GM12878 (cell line): Measurements from ENCODE around the gene TOX4. TPM values are rescaled to one million over a fixed set of nuclear protein-coding genes. Genes with fewer than 3 reads are reported as not detected.

Source experiments
- ATAC-seq: fragments of 200-7000 bp; cut with Tn5 transposase; 3 replicates; pipeline ENCODE4 v1.9.1; 2020; ENCODE audit warnings: mild to moderate bottlenecking, moderate library complexity
- BruUV-seq: library from RNA; stranded (reverse); fragments of 400-500 nt; replicated peaks from 2 replicates; lab custom pipeline; 2021; lab: Mats Ljungman, UMichigan
- CTCF ChIA-PET: fragments of 300-600 bp; sonication (Branson Sonifier 250); formaldehyde crosslinking; extraction: SDS; loops from one replicate; lab custom pipeline; 2021; ENCODE audit warnings: inconsistent platforms; lab: Yijun Ruan, JAX
- POLR2A ChIA-PET: fragments of 350-600 bp; formaldehyde crosslinking; extraction: SDS; loops from one replicate; lab custom pipeline; 2021; ENCODE audit warnings: inconsistent platforms; lab: Charles Lee
- RAD21 ChIA-PET: fragments of 300-600 bp; sonication (Branson Sonifier 250); formaldehyde crosslinking; loops from one replicate; lab custom pipeline; 2023; ENCODE audit warnings: antibody characterized with exemption; ENCODE audit not compliant: unreplicated experiment; lab: Charles Lee
- SMC1A ChIA-PET: fragments of 300-600 bp; sonication (Branson Sonifier 250); formaldehyde crosslinking; loops from one replicate; lab custom pipeline; 2023; ENCODE audit not compliant: unreplicated experiment, uncharacterized antibody; lab: Charles Lee
- DNase-seq: peaks from one replicate; pipeline ENCODE4 v3.0.0-alpha.2; 2011; ENCODE audit warnings: low read depth, low spot score
- FAIRE-seq: peaks from 3 replicates; lab custom pipeline; 2011; peaks lifted over from hg19 to GRCh38; lab: Jason Lieb, UNC
- H2AFZ ChIP-seq: 2 replicates; pipeline ENCODE4 v1.6.0; 2011; ENCODE audit warnings: low read depth, low read length, control low read depth; ENCODE audit not compliant: control insufficient read depth
- H3K27ac ChIP-seq: 2 replicates; pipeline ENCODE4 v1.5.1; 2011; ENCODE audit warnings: control low read depth; ENCODE audit not compliant: control insufficient read depth, insufficient read depth
- H3K27me3 ChIP-seq, 2 experiments: replicated peaks in 1 of 2; 2 replicates each; pipeline versions ENCODE4 v1.6.0 to v1.6.1; 2011; ENCODE audit warnings: low read length in 1 of 2; ENCODE audit not compliant: control insufficient read depth in 2 of 2, insufficient read depth in 2 of 2
- H3K36me3 ChIP-seq, 2 experiments: 2 replicates each; pipeline ENCODE4 v1.5.1; 2011; ENCODE audit warnings: low read length in 1 of 2; ENCODE audit not compliant: control insufficient read depth in 2 of 2, insufficient read depth in 2 of 2
- H3K4me1 ChIP-seq: 2 replicates; pipeline ENCODE4 v1.6.1; 2011; ENCODE audit warnings: mild to moderate bottlenecking, low read length, moderate library complexity, mixed read lengths; ENCODE audit not compliant: control insufficient read depth, insufficient read depth
- H3K4me2 ChIP-seq: 2 replicates; pipeline ENCODE4 v1.6.0; 2011; ENCODE audit warnings: control low read depth; ENCODE audit not compliant: control insufficient read depth, insufficient read depth
- H3K4me3 ChIP-seq: fragments of 200-600 bp; sonication (generic); 2 replicates; pipeline ENCODE4 v1.5.1; 2016
- H3K79me2 ChIP-seq: 2 replicates; pipeline ENCODE4 v1.6.0; 2011; ENCODE audit warnings: low read length; ENCODE audit not compliant: control insufficient read depth, insufficient read depth
- H3K9ac ChIP-seq: 2 replicates; pipeline ENCODE4 v1.8.0; 2011; ENCODE audit warnings: low read length, control low read depth, mixed read lengths; ENCODE audit not compliant: control insufficient read depth, insufficient read depth
- H3K9me3 ChIP-seq: replicated peaks from 3 replicates; pipeline ENCODE4 v1.5.1; 2011; ENCODE audit warnings: mild to moderate bottlenecking, low read length; ENCODE audit not compliant: control insufficient read depth, insufficient read depth
- H4K20me1 ChIP-seq: 2 replicates; pipeline ENCODE4 v1.6.0; 2011; ENCODE audit not compliant: control insufficient read depth, insufficient read depth
- ATF3 ChIP-seq: IDR thresholded peaks from 2 replicates; pipeline ENCODE4 v1.6.1; 2011; ENCODE audit warnings: low read depth, mild to moderate bottlenecking, low read length, moderate library complexity, borderline replicate concordance; ENCODE audit errors: extremely low read depth
- CHD2 ChIP-seq: IDR thresholded peaks from 2 replicates; pipeline ENCODE4 v1.6.1; 2011; ENCODE audit warnings: low read depth, low read length, improper control_type of control experiment, borderline replicate concordance
- EED ChIP-seq: sonication (generic); IDR thresholded peaks from 2 replicates; pipeline ENCODE4 v1.6.1; 2016; ENCODE audit warnings: antibody characterized with exemption, low read depth
- EZH2 ChIP-seq: IDR thresholded peaks from 2 replicates; pipeline ENCODE4 v1.6.1; 2012; ENCODE audit warnings: low read depth, mild to moderate bottlenecking, control low read depth, inconsistent platforms, low read length, borderline replicate concordance; ENCODE audit not compliant: control insufficient read depth
- GATAD2B ChIP-seq: fragments of 450-650 bp; conservative IDR thresholded peaks from 2 replicates; pipeline ENCODE4 v1.6.1; 2017; ENCODE audit warnings: low read depth, mild to moderate bottlenecking, moderate library complexity
- LARP7 ChIP-seq: fragments of 450-650 bp; IDR thresholded peaks from 2 replicates; pipeline ENCODE4 v1.6.1; 2017; ENCODE audit warnings: mild to moderate bottlenecking
- MXI1 ChIP-seq: fragments of 150-350 bp; IDR thresholded peaks from 2 replicates; pipeline ENCODE4 v1.6.1; 2011; ENCODE audit warnings: low read depth, mild to moderate bottlenecking, inconsistent platforms, low read length, improper control_type of control experiment
- NR2C1 ChIP-seq: fragments of 450-650 bp; IDR thresholded peaks from 2 replicates; pipeline ENCODE4 v1.6.1; 2017; ENCODE audit warnings: antibody characterized with exemption, mild to moderate bottlenecking, moderate library complexity
- TBL1XR1 ChIP-seq: IDR thresholded peaks from 2 replicates; pipeline ENCODE4 v1.6.1; 2012; ENCODE audit warnings: low read depth, low read length, improper control_type of control experiment
- TCF7 ChIP-seq: IDR thresholded peaks from 2 replicates; pipeline ENCODE4 v1.6.1; 2014; ENCODE audit warnings: antibody characterized with exemption, borderline replicate concordance
- WGBS: methylation state at CpG from one replicate; pipeline ENCODE4 v1.1.6; 2016; ENCODE audit warnings: low lambda C conversion rate; ENCODE audit not compliant: insufficient replicate concordance, insufficient coverage; ENCODE audit errors: missing lambda C conversion rate; 5-methylcytosine and 5-hydroxymethylcytosine counted together
- in situ Hi-C: fragments of 300-500 bp; cut with MboI; formaldehyde crosslinking; loops from 9 replicates; pipeline ENCODE4 v1.14.3; 2018; ENCODE audit warnings: mixed read lengths
- intact Hi-C: fragments of 100-400 bp; cut with micrococcal nuclease; formaldehyde crosslinking; loops from one replicate; pipeline ENCODE4 v1.14.2; 2022; ENCODE audit not compliant: unreplicated experiment
- polyA plus RNA-seq, 11 experiments: library from polyadenylated mRNA; depleted of rRNA in 4 of 11; unstranded in 6 of 11; stranded (reverse) in 5 of 11; fragments of >200 nt; fragmentation: Nextera tagmentation in 4 of 11; fragmentation: Illumina TruSeq in 1 of 11; extraction: Ambion mirVana in 4 of 11; extraction: Trizol in 1 of 11; gene quantifications; 1 replicate in 1 of 11; 2 replicates in 10 of 11; pipeline versions ENCODE4 v1.2.1 to v1.2.3, GENCODE V29; 2011 to 2016; ENCODE audit warnings: inconsistent platforms in 2 of 11, missing spikeins in 2 of 11, low read depth in 1 of 11
- total RNA-seq, 4 experiments: library from RNA; depleted of rRNA in 3 of 4; stranded (reverse); fragments of >200 nt in 3 of 4; fragmentation: Illumina TruSeq in 1 of 4; extraction: Trizol in 1 of 4; gene quantifications; 2 replicates each; pipeline versions ENCODE4 v1.2.1 to v1.2.3, GENCODE V29; 2013 to 2021
- TF ChIP-seq, protein P1 (sequence below): IDR thresholded peaks from 2 replicates; pipeline ENCODE4 v1.6.1; 2011; ENCODE audit warnings: borderline replicate concordance, low read depth, mild to moderate bottlenecking, moderate library complexity, low read length; ENCODE audit not compliant: insufficient read depth, poor library complexity, severe bottlenecking

Gene TOX4
- total and polyA plus RNA-seq, 10 of the 15 experiments (the other 5 are each of a cell fraction or from before 2014, with no cell fraction given): 18.4 to 113 (median 55.2) TPM

- CTCF ChIA-PET: interaction anchor here (1.0 to 2.9 kb wide), 4 partner anchors 12 to 45 kb away, joined by 4 to 29 read pairs (median 12); no protein-coding TSS in a partner anchor
- DNase-seq: no peak
- SMC1A ChIA-PET: interaction anchor here (3.1 to 4.9 kb wide), 2 partner anchors 14 to 26 kb away, joined by 29 to 48 read pairs; partner anchors contain the start of gene METTL3
- no peaks in the 10 kb centered on the region for H3K9me3 ChIP-seq
- no peak overlapping the region for H3K4me3 ChIP-seq
- TF ChIP-seq LARP7: no peak
- no peak for TF ChIP-seq EED
- TF ChIP-seq CHD2: no peak
- no peak for TF ChIP-seq TCF7
- no peak for TF ChIP-seq EZH2
- TF ChIP-seq, protein P1, sequence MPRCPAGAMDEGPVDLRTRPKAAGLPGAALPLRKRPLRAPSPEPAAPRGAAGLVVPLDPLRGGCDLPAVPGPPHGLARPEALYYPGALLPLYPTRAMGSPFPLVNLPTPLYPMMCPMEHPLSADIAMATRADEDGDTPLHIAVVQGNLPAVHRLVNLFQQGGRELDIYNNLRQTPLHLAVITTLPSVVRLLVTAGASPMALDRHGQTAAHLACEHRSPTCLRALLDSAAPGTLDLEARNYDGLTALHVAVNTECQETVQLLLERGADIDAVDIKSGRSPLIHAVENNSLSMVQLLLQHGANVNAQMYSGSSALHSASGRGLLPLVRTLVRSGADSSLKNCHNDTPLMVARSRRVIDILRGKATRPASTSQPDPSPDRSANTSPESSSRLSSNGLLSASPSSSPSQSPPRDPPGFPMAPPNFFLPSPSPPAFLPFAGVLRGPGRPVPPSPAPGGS: no peak
- TF ChIP-seq TBL1XR1: no peak
- TF ChIP-seq NR2C1: no peak
- no peak for TF ChIP-seq GATAD2B
- TF ChIP-seq ATF3: no peak
- TF ChIP-seq MXI1: no peak
- TF ChIP-seq, all 136 proteins: peak for 0
- H3K4me1 ChIP-seq: peaks cover 12% of the 10 kb centered on the region
- no TSS peak for BruUV-seq
- ChIA-PET POLR2A (interaction anchor here (2.3 to 4.0 kb wide), 2 partner anchors 11 to 14 kb away, joined by 10 to 35 read pairs; partner anchors contain the start of gene METTL3), RAD21 (interaction anchor here (0.6 to 4.1 kb wide), 3 partner anchors 20 to 119 kb away, joined by 4 to 52 read pairs (median 11); no protein-coding TSS in a partner anchor)
- in situ Hi-C loops: no loop called here
- FAIRE-seq (no peak), ATAC-seq (no peak)
- H3K27ac ChIP-seq: no peak overlapping the region
- 51% methylated on average over 17 of the region's 18 CpGs for WGBS
- no peak overlapping the region for H2AFZ ChIP-seq
- H3K79me2 ChIP-seq: no peaks in the 10 kb centered on the region
- no peaks in the 10 kb centered on the region for H3K27me3 ChIP-seq
- H3K9ac ChIP-seq: no peak overlapping the region
- no peak overlapping the region for H3K4me2 ChIP-seq
- H4K20me1 ChIP-seq: no peaks in the 10 kb centered on the region
- H3K36me3 ChIP-seq: no peaks in the 10 kb centered on the region
- intact Hi-C loops: no loop called here
Measured at GRCh38 chr14:21524575-21525490, 47.8 kb downstream of the TOX4 start.
